HepG2 (cell line): ENCODE measurements around the gene USP7. TPM values are rescaled to one million over a fixed set of nuclear protein-coding genes. Genes with fewer than 3 reads are reported as not detected.

Experiments
- ARNT2 ChIP-seq: sonication (generic); formaldehyde crosslinking; IDR thresholded peaks from 2 replicates; pipeline ENCODE4 v1.8.0; 2022; ENCODE audit warnings: mild to moderate bottlenecking, low read depth, missing genetic modification reagents, moderate library complexity
- ATF6 ChIP-seq: sonication (generic); formaldehyde crosslinking; conservative IDR thresholded peaks from 2 replicates; pipeline ENCODE4 v1.4.0; 2020; ENCODE audit warnings: missing genetic modification reagents
- DBP ChIP-seq: sonication (generic); formaldehyde crosslinking; IDR thresholded peaks from 2 replicates; pipeline ENCODE4 v1.4.0; 2020; ENCODE audit warnings: missing genetic modification reagents; ENCODE audit errors: not compliant biosample characterization
- GATAD1 ChIP-seq: IDR thresholded peaks from 2 replicates; pipeline ENCODE4 v1.6.1; 2016; ENCODE audit warnings: missing genetic modification reagents, missing compliant biosample characterization
- KLF12 ChIP-seq: sonication (generic); formaldehyde crosslinking; IDR thresholded peaks from 2 replicates; pipeline ENCODE4 v1.4.0; 2020; ENCODE audit warnings: missing genetic modification reagents, borderline replicate concordance
- RBM22 ChIP-seq: fragments of 200-400 bp; formaldehyde crosslinking; optimal IDR thresholded peaks from 2 replicates; pipeline ENCODE3; 2017; ENCODE audit warnings: mild to moderate bottlenecking, low read length, moderate library complexity
- RELA ChIP-seq: sonication (generic); formaldehyde crosslinking; IDR thresholded peaks from 2 replicates; pipeline ENCODE4 v1.4.0; 2020; ENCODE audit warnings: missing genetic modification reagents
- RXRB ChIP-seq: IDR thresholded peaks from 2 replicates; pipeline ENCODE4 v1.6.1; 2016; ENCODE audit warnings: borderline replicate concordance, missing genetic modification reagents, missing compliant biosample characterization
- SKIL ChIP-seq: sonication (generic); formaldehyde crosslinking; IDR thresholded peaks from 2 replicates; pipeline ENCODE4 v1.8.0; 2022; ENCODE audit warnings: missing genetic modification reagents, mild to moderate bottlenecking, moderate library complexity, borderline replicate concordance
- TEF ChIP-seq: sonication (generic); formaldehyde crosslinking; IDR thresholded peaks from 2 replicates; pipeline ENCODE4 v1.5.0; 2020; ENCODE audit warnings: missing genetic modification reagents
- ZFP1 ChIP-seq: IDR thresholded peaks from 2 replicates; pipeline ENCODE4 v1.6.1; 2016
- ZNF138 ChIP-seq: sonication (generic); formaldehyde crosslinking; IDR thresholded peaks from 2 replicates; pipeline ENCODE4 v1.5.0; 2020; ENCODE audit warnings: mild to moderate bottlenecking, low read depth, missing genetic modification reagents
- ZNF256 ChIP-seq: sonication (generic); formaldehyde crosslinking; conservative IDR thresholded peaks from 2 replicates; pipeline ENCODE4 v1.4.0; 2020; ENCODE audit warnings: missing genetic modification reagents
- ZNF264 ChIP-seq: sonication (generic); formaldehyde crosslinking; IDR thresholded peaks from 2 replicates; pipeline ENCODE4 v1.4.0; 2020; ENCODE audit warnings: missing genetic modification reagents
- ZNF441 ChIP-seq: sonication (generic); formaldehyde crosslinking; IDR thresholded peaks from 2 replicates; pipeline ENCODE4 v1.7.0; 2021; ENCODE audit warnings: missing genetic modification reagents, borderline replicate concordance
- ZNF564 ChIP-seq: sonication (generic); formaldehyde crosslinking; IDR thresholded peaks from 2 replicates; pipeline ENCODE4 v1.8.1; 2023; ENCODE audit warnings: mild to moderate bottlenecking, missing genetic modification reagents
- ZNF639 ChIP-seq: conservative IDR thresholded peaks from 2 replicates; pipeline ENCODE4 v1.6.1; 2018; ENCODE audit warnings: missing genetic modification reagents
- ZNF850 ChIP-seq: sonication (generic); formaldehyde crosslinking; conservative IDR thresholded peaks from 2 replicates; pipeline ENCODE4 v1.9.0; 2021; ENCODE audit warnings: mild to moderate bottlenecking, missing genetic modification reagents
- ZSCAN31 ChIP-seq: sonication (generic); formaldehyde crosslinking; IDR thresholded peaks from 2 replicates; pipeline ENCODE4 v1.5.0; 2020; ENCODE audit warnings: low read depth, mild to moderate bottlenecking, missing genetic modification reagents
- polyA plus RNA-seq, 8 experiments: library from polyadenylated mRNA; depleted of rRNA in 3 of 8; stranded (reverse) in 7 of 8; unstranded in 1 of 8; fragments of >200 nt; fragmentation: Illumina TruSeq in 4 of 8; extraction: Trizol in 4 of 8; gene quantifications; 2 replicates each; pipeline versions ENCODE4 v1.2.1 to v1.2.3, GENCODE V29; 2011 to 2016; ENCODE audit warnings: low read depth in 4 of 8, missing spikeins in 1 of 8, mixed read lengths in 1 of 8; ENCODE audit not compliant: insufficient read depth in 1 of 8
- total RNA-seq, 5 experiments: library from RNA; depleted of rRNA; stranded (reverse); fragments of >200 nt; fragmentation: Illumina TruSeq; extraction: Trizol; gene quantifications; 2 replicates each; pipeline ENCODE4 v1.2.3, GENCODE V29; 2016; ENCODE audit warnings: low read depth in 1 of 5
- TF ChIP-seq, protein P1 (sequence below): sonication (generic); formaldehyde crosslinking; IDR thresholded peaks from 2 replicates; pipeline ENCODE4 v1.4.0; 2020; ENCODE audit warnings: missing genetic modification reagents

Gene USP7
- total and polyA plus RNA-seq, 2 of the 13 experiments (the other 11 are each of a cell fraction or from before 2014, with no cell fraction given) = 52.5 to 173 TPM

- TF ChIP-seq ZFP1 (CRISPR knock-in tag) = no peak
- peak; percentile 49; the same call in 1 of the 2 replicates for TF ChIP-seq ARNT2 (CRISPR knock-in tag)
- TF ChIP-seq ZNF256 (CRISPR knock-in tag) = no peak
- peak; percentile 78; the same call in 1 of the 2 replicates for TF ChIP-seq RXRB (CRISPR knock-in tag)
- TF ChIP-seq ZNF850 (CRISPR knock-in tag) = no peak
- TF ChIP-seq RELA (CRISPR knock-in tag) = no peak
- no peak for TF ChIP-seq GATAD1 (CRISPR knock-in tag)
- TF ChIP-seq ZNF264 (CRISPR knock-in tag) = 0 out of 2 replicates have a peak, but pooled peaks have one; percentile 65
- TF ChIP-seq ZNF564 (CRISPR knock-in tag) = no peak
- TF ChIP-seq TEF (CRISPR knock-in tag) = no peak
- TF ChIP-seq ZNF639 (CRISPR knock-in tag) = no peak; the same call in 1 of the 2 replicates
- peak; percentile 71; the same call in 1 of the 2 replicates for TF ChIP-seq ZNF441 (CRISPR knock-in tag)
- no peak for TF ChIP-seq RBM22
- TF ChIP-seq DBP (CRISPR knock-in tag) = peak; percentile 22
- TF ChIP-seq, protein P1, sequence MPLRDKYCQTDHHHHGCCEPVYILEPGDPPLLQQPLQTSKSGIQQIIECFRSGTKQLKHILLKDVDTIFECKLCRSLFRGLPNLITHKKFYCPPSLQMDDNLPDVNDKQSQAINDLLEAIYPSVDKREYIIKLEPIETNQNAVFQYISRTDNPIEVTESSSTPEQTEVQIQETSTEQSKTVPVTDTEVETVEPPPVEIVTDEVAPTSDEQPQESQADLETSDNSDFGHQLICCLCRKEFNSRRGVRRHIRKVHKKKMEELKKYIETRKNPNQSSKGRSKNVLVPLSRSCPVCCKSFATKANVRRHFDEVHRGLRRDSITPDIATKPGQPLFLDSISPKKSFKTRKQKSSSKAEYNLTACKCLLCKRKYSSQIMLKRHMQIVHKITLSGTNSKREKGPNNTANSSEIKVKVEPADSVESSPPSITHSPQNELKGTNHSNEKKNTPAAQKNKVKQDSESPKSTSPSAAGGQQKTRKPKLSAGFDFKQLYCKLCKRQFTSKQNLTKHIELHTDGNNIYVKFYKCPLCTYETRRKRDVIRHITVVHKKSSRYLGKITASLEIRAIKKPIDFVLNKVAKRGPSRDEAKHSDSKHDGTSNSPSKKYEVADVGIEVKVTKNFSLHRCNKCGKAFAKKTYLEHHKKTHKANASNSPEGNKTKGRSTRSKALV (CRISPR knock-in tag) = no peak; the same call in 1 of the 2 replicates
- no peak for TF ChIP-seq SKIL (CRISPR knock-in tag)
- 0 out of 2 replicates have a peak, but pooled peaks have one; percentile 36 for TF ChIP-seq ZNF138 (CRISPR knock-in tag)
- peak; percentile 85; the same call in 1 of the 2 replicates for TF ChIP-seq ZSCAN31 (CRISPR knock-in tag)
- peak; percentile 73; the same call in 1 of the 2 replicates for TF ChIP-seq KLF12 (CRISPR knock-in tag)
- no peak for TF ChIP-seq ATF6 (CRISPR knock-in tag)
These were observed 25.6 kb upstream of the USP7 start (continued) for GRCh38 chr16:8989099-8989878.
